ENCODE measurements around the gene IFRD2. TPM values are rescaled to one million over a fixed set of nuclear protein-coding genes. Genes with fewer than 3 reads are reported as not detected.
A peak's percentile ranks its signal among the peaks of the same experiment; 100 is the strongest.

Gene IFRD2
- total RNA-seq, 4 donors from 2014 or later, result 63.9 to 96.5 (median 88.4) TPM

DNA sequence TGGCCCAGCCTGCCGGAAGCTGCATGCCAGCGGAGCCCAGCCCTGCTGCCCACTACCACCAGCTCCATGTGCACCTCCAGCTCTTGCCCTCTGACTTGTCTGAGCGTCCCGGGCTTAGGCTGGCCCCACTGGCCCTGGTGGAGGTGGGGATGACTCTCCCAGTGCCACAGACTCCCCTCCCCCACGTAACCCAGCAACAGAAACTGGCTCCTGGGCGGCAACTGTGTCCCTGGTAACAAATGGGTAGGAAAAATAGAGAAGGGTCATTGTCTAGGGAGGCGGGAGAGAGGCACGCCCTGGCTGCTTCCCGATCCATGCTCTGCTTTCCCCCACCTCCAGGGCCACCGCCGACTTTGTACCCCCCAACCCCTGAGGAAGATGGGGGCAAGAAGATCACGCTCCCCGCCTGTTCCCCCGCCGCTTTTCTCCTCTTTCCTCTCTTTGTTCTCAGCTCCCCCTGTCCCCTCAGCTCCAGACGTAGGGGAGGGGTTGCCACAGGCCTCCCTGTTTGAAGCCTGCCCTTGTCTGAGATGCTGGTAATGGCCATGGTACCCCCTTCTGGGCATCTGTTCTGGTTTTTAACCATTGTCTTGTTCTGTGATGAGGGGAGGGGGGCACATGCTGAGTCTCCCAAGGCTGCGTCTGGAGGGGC, 34.1 kb downstream of the IFRD2 start:
- TF ChIP-seq, protein P1, sequence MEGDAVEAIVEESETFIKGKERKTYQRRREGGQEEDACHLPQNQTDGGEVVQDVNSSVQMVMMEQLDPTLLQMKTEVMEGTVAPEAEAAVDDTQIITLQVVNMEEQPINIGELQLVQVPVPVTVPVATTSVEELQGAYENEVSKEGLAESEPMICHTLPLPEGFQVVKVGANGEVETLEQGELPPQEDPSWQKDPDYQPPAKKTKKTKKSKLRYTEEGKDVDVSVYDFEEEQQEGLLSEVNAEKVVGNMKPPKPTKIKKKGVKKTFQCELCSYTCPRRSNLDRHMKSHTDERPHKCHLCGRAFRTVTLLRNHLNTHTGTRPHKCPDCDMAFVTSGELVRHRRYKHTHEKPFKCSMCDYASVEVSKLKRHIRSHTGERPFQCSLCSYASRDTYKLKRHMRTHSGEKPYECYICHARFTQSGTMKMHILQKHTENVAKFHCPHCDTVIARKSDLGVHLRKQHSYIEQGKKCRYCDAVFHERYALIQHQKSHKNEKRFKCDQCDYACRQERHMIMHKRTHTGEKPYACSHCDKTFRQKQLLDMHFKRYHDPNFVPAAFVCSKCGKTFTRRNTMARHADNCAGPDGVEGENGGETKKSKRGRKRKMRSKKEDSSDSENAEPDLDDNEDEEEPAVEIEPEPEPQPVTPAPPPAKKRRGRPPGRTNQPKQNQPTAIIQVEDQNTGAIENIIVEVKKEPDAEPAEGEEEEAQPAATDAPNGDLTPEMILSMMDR (IDR thresholded peaks at IDR 0.05), result no peak
- TF ChIP-seq POLR2A (IDR thresholded peaks at IDR 0.05), result no peak
- Histone ChIP-seq H3K4me1 (peaks cover 20 to 41% of the 10 kb centered on the region in 2 donors), H3K27ac (peak overlapping the region in 1 of 3 donors; percentile 99), H3K9me3 (no peaks in the 10 kb centered on the region), H3K4me3 (replicated peaks in 1 of 3) (no peak overlapping the region), H3K27me3 (no peaks in the 10 kb centered on the region), H3K36me3 (peaks cover 27 to 33% of the 10 kb centered on the region in 2 donors)
- DNase-seq, result no peak
- intact Hi-C loops (cut with DNase I), result no loop called here
- whole genome bisulfite sequencing, 2 donors, result 72 to 84% methylated on average over 15 to 16 of the region's 17 CpGs

DNA sequence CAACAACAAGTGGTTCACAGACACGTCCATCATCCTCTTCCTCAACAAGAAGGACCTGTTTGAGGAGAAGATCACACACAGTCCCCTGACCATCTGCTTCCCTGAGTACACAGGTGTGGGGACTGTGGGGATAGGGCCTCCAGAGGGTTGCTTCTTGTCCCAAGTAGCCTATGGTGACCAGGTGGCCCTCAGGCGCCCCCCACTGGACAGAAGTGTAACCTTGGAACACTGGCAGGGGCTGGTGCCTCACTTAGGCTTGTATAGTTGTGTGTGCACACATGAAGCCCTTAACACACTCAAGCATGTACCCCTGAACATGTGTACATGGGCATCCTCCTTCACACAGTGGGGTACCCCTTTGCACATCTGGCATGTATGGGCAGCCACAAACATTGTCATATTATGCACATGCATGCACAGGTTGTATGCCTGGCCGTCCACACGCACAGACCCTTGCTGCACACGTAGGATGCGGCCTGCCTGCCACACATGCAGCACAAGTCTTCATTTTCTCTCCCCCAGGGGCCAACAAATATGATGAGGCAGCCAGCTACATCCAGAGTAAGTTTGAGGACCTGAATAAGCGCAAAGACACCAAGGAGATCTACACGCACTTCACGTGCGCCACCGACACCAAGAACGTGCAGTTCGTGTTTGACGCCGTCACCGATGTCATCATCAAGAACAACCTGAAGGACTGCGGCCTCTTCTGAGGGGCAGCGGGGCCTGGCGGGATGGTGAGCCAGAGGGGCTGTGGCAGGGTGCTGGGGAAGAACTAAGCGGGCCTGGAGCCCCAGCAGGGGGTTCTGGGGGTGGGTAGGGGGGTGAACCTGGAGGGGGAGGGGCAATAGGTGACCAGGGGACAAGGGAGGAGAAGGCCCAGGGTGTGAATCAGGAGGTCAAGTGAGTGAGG, 35.0 kb downstream of the IFRD2 start:
- no peak overlapping the region for H3K4me3 ChIP-seq (replicated peaks in 1 of 3)
- no peaks in the 10 kb centered on the region for H3K9me3 ChIP-seq
- peaks cover 34 to 42% of the 10 kb centered on the region in 2 donors for H3K36me3 ChIP-seq
- no peaks in the 10 kb centered on the region for H3K27me3 ChIP-seq
- no peak for TF ChIP-seq POLR2A (IDR thresholded peaks at IDR 0.05)
- TF ChIP-seq, protein P1 (IDR thresholded peaks at IDR 0.05), result peak in 4 of 6 experiments; percentile 18 to 49 (median 34)
- peak overlapping the region in 1 of 3 donors; percentile 99 for H3K27ac ChIP-seq
- DNase-seq, result peak in 1 of 2 donors; percentile 36
- intact Hi-C loops (cut with DNase I), result no loop called here
- H3K4me1 ChIP-seq, result peaks cover 20 to 41% of the 10 kb centered on the region in 2 donors
- WGBS, 2 donors, result 90 to 94% methylated on average over 19 to 20 of the region's 20 CpGs

DNA sequence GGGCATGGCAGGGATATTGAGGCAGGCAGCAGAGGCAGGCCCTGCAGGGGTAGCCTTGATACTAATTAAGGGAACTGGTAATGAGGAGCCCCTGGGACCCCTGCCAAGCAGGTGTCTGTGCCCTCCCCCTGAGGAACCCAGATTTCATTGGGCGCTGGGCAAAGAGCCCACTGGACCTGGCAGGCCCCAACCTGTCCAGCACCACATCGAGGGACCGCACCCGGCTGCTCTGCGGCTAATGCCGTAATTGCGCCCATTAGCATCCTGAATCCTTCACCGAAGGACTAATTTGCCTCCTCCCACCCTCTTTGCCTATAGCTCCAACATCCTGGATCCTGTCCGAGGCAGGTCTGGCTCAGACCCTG, 37.0 kb downstream of the IFRD2 start:
- 78 to 92% methylated on average over 9 of the region's 9 CpGs for WGBS, 2 donors
- no peaks in the 10 kb centered on the region for H3K27me3 ChIP-seq
- H3K4me1 ChIP-seq, result peaks cover 15 to 37% of the 10 kb centered on the region in 2 donors
- no peak for TF ChIP-seq POLR2A (IDR thresholded peaks at IDR 0.05)
- TF ChIP-seq, protein P1 (IDR thresholded peaks at IDR 0.05), result no peak
- intact Hi-C loops (cut with DNase I), result no loop called here
- no peak overlapping the region for H3K4me3 ChIP-seq (replicated peaks in 1 of 3)
- no peak for DNase-seq
- peak overlapping the region; percentile 30 to 89 (median 81) for H3K27ac ChIP-seq
- H3K36me3 ChIP-seq, result peaks cover 38 to 42% of the 10 kb centered on the region in 2 donors
- no peaks in the 10 kb centered on the region for H3K9me3 ChIP-seq

DNA sequence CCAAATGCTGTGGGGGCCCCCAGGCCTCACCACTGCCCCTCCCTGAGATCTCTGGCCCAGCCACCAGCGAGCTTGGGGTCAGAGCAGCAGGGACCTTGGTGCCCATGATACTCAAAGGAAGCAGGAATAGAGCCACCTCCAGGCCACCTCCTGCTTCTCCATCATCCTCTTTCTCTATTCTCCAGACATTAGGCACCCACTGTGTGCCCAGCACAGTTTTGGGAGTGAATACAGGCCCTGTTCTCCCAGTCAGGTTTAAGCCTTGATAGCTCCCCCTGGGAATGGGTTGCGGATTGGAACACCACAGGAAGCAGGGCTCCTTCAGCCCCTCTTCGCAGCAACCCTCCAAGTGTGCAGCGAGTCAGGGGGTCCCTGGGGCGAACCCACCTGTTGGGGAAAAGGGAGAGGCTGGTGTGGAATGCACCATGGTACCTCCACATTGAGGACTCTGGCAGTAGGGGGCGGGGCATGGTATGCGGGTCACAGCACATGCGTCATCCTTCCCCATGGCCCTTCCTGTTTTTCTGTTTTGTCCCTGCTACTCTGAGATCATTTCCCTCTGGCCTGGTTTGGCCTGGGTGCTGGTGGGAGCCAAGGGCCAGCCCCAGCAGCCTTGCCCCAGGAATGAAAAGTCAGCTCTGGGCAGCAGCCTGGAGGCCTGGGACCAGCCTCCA, 37.5 kb downstream of the IFRD2 start:
- H3K27me3 ChIP-seq, result no peaks in the 10 kb centered on the region
- peak overlapping the region; percentile 62 to 89 (median 81) for H3K27ac ChIP-seq
- H3K9me3 ChIP-seq, result no peaks in the 10 kb centered on the region
- intact Hi-C loops (cut with DNase I), result no loop called here
- peaks cover 38 to 42% of the 10 kb centered on the region in 2 donors for H3K36me3 ChIP-seq
- TF ChIP-seq POLR2A (IDR thresholded peaks at IDR 0.05), result peak in 1 of 2 donors; percentile 36
- TF ChIP-seq, protein P1 (IDR thresholded peaks at IDR 0.05), result no peak
- no peak overlapping the region for H3K4me3 ChIP-seq (replicated peaks in 1 of 3)
- peak; percentile 42 to 47 for DNase-seq
- peaks cover 17 to 40% of the 10 kb centered on the region in 2 donors for H3K4me1 ChIP-seq
- whole genome bisulfite sequencing, 2 donors, result 71 to 74% methylated on average over 7 to 8 of the region's 8 CpGs
